Activated CD4-positive, alpha-beta T cell treated with anti-CD3 and anti-CD28 coated beads, Interleukin-2, amount 10 ng/mL, durations not matched to agents 7 days and 5 days (primary cell): ENCODE measurements around the gene JMJD8. TPM values are rescaled to one million over a fixed set of nuclear protein-coding genes. Genes with fewer than 3 reads are reported as not detected.
A peak's percentile ranks its signal among the peaks of the same experiment; 100 is the strongest.

ENCODE experiments used
- CTCF ChIA-PET: fragments of 350-600 bp; sonication (Branson Sonifier 250); formaldehyde crosslinking; loops from one replicate; lab custom pipeline; 2021; ENCODE audit warnings: antibody characterized with exemption; lab: Charles Lee
- POLR2A ChIA-PET: fragments of 350-600 bp; sonication (Branson Sonifier 250); formaldehyde crosslinking; loops from one replicate; lab custom pipeline; 2021; ENCODE audit warnings: antibody characterized with exemption; lab: Charles Lee
- DNase-seq: peaks from one replicate; pipeline ENCODE4 v3.0.0-alpha.2; 2020
- H3K27ac Mint-ChIP-seq: one replicate; pipeline ENCODE4 v1.8.0; 2021; ENCODE audit warnings: mild to moderate bottlenecking, moderate library complexity, mixed read lengths
- H3K27me3 Mint-ChIP-seq: one replicate; pipeline ENCODE4 v1.8.0; 2021; ENCODE audit warnings: mixed read lengths
- H3K36me3 Mint-ChIP-seq: one replicate; pipeline ENCODE4 v1.8.0; 2021; ENCODE audit warnings: low read depth, mixed read lengths
- H3K4me1 Mint-ChIP-seq: one replicate; pipeline ENCODE4 v1.8.0; 2021; ENCODE audit warnings: mixed read lengths
- H3K4me3 Mint-ChIP-seq: one replicate; pipeline ENCODE4 v1.8.0; 2021; ENCODE audit warnings: mild to moderate bottlenecking, moderate library complexity, mixed read lengths
- H3K9me3 Mint-ChIP-seq: one replicate; pipeline ENCODE4 v1.8.0; 2021; ENCODE audit warnings: mixed read lengths
- total RNA-seq, 2 experiments: library from RNA; stranded (reverse); gene quantifications; one replicate each; pipeline ENCODE4 v1.2.3, GENCODE V29; 2021

The JMJD8 gene
- total RNA-seq, 2 experiments from 2014 or later, result 33.8 to 34.3 TPM

DNA sequence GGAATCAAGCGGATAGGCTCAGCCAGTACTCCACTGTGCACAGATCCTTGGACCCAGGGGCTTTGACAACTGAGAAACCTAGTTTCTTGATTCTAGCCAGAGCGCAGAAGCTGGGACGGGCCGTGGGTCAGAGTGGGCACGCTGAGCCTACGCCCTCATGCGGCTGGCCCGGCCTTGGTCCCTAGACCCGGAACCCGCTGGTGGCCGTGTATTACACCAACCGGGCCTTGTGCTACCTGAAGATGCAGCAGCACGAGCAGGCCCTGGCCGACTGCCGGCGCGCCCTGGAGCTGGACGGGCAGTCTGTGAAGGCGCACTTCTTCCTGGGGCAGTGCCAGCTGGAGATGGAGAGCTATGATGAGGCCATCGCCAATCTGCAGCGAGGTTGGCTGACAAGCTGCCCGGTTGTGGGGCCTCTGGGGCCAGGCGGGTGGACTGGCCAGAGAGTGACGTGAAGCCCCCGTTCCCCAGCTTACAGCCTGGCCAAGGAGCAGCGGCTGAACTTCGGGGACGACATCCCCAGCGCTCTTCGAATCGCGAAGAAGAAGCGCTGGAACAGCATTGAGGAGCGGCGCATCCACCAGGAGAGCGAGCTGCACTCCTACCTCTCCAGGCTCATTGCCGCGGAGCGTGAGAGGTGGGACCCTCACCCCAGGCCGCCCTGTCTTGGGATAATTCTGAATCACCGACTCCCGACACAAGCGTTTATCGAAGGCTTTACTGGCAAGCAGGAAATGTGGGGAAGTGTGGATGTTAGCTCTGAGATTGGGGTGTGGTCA lies 3.0 kb downstream of the JMJD8 start:
- H3K27me3 Mint-ChIP-seq, result no peaks in the 10 kb centered on the region
- POLR2A ChIA-PET, result no interaction called here
- no peak for DNase-seq
- no peaks in the 10 kb centered on the region for H3K9me3 Mint-ChIP-seq
- H3K27ac Mint-ChIP-seq, result peak overlapping the region; percentile 48
- CTCF ChIA-PET, result interaction anchor here (0.5 to 2.9 kb wide), 5 partner anchors 9 to 62 kb away, joined by 3 to 9 read pairs (median 4); partner anchors contain the start of genes RHOT2 and WDR24
- H3K4me3 Mint-ChIP-seq, result peak overlapping the region; percentile 72
- peaks cover 15% of the 10 kb centered on the region for H3K36me3 Mint-ChIP-seq
- H3K4me1 Mint-ChIP-seq, result peaks cover 40% of the 10 kb centered on the region

DNA sequence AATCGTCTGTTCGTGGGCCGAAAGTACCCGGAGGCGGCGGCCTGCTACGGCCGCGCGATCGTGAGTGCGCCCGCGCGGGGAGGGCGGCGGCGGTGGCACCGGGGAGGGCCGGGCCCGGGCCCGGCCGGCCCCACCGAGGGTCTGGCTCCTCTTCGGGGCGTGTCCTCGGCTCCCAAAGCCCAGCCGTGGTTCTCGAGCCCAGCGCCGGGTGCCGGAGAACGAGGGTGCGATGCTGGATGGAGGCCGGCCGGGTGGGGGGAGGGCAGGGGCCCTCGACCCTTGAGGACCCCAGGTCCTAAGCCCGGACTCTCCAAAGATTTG lies 3.5 kb downstream of the JMJD8 start:
- no peak for DNase-seq
- H3K27ac Mint-ChIP-seq, result peak overlapping the region; percentile 9
- CTCF ChIA-PET, result interaction anchor here (0.5 to 2.9 kb wide), 6 partner anchors 9 to 63 kb away, joined by 3 to 9 read pairs (median 4); partner anchors contain the start of genes RHOT2 and WDR24
- peaks cover 35% of the 10 kb centered on the region for H3K4me1 Mint-ChIP-seq
- POLR2A ChIA-PET, result interaction anchor here (0.7 kb wide), 1 partner anchor 127 kb away, joined by 4 read pairs; no protein-coding TSS in a partner anchor
- peak overlapping the region; percentile 72 for H3K4me3 Mint-ChIP-seq
- H3K36me3 Mint-ChIP-seq, result peaks cover 13% of the 10 kb centered on the region
- H3K9me3 Mint-ChIP-seq, result no peaks in the 10 kb centered on the region
- H3K27me3 Mint-ChIP-seq, result no peaks in the 10 kb centered on the region

DNA sequence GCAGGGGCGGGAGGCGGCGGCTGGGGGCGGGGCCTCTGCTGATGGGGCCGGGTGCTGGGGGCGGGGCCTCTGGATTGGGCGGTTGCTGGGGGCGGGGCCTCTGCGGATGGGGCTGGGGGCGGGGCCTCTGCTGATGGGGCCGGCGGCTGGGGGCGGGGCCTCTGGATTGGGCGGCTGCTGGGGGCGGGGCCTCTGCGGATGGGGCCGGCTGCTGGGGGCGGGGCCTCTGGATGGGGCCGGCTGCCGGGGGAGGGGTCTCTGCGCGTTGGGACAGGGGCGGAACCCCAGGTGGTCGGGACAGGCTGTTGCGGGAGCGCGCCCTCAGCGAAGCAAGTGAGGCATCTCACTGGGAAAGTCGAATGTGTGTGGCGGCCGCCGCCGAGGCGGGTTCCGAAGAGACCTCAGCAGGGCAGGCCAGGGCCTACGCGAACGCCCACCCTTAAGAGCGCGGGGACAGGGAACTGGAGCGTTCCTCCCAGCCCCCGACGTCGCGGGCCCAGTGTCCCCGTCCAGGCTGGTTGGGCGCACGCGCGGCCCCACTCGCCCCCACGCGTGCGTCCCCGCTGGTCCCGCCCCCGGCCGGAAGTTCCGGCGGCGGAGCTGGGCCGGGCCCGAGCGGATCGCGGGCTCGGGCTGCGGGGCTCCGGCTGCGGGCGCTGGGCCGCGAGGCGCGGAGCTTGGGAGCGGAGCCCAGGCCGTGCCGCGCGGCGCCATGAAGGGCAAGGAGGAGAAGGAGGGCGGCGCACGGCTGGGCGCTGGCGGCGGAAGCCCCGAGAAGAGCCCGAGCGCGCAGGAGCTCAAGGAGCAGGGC lies 4.1 kb downstream of the JMJD8 start, which contains the start of gene STUB1:
Gene STUB1 (plus strand): TSS at position 597 of the 811 bp plus-strand sequence. CDS start 116 bp downstream, at position 713.
- peaks cover 37% of the 10 kb centered on the region for H3K4me1 Mint-ChIP-seq
- CTCF ChIA-PET, result interaction anchor here (0.5 to 2.9 kb wide), 6 partner anchors 10 to 64 kb away, joined by 3 to 9 read pairs (median 4); partner anchors contain the start of gene RHOT2
- POLR2A ChIA-PET, result interaction anchor here (0.7 to 1.1 kb wide), 2 partner anchors 12 to 127 kb away, joined by 3 to 4 read pairs; partner anchors contain the start of gene RHOT2
- DNase-seq, result peak; percentile 87
- H3K4me3 Mint-ChIP-seq, result peak within 1 kb of the TSS; percentile 78
- no peaks in the 10 kb centered on the region for H3K9me3 Mint-ChIP-seq
- peak within 1 kb of the TSS; percentile 85 for H3K27ac Mint-ChIP-seq
- peaks cover 3% of the 10 kb centered on the region for H3K27me3 Mint-ChIP-seq
- H3K36me3 Mint-ChIP-seq, result peaks cover 13% of the 10 kb centered on the region

DNA sequence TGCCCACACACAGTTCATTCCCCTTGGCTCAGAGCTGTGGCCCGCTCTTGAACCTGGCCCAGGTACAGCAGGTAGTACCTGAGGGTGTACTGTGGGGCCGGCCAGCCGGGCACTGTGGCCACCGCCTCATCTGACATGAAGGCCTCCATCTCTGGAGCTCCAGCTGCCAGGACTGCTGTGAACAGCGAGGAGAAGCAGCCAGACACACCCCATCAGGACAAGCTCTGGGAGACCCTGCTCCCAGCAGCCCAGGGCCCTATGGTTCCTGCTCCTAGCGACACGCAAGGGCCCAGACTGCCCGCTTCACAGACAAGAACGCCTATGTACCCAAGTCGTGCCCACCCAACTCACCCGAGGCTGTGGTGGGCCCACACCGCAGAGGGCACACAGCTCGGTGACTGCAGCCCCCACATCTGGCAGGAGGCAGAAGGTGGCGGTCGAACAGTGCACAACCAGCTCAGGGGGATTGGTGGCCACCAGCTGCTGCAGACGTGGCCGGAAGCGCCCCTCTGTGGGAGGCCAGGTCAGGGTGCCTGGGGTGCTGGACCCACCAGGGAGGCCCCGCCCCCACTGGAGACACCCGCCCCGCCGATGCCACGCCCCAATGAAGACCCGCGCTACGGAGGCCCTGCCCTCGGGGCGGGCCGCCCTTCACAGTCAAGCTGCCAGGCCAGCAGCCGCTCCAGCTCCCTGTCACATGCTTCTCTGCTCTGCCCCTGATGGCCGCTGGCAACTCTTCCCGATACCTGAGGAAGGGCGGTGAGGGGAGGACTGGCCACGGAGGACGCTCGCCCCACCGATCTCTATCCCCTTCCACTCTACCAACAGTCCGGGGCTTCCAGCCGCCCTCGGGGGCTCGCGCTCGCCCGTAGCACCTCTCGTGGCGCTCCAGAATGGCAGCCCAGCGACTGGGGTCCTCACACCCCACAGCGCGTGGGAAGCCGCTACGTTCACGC lies 5.0 kb downstream of the JMJD8 start:
- H3K27ac Mint-ChIP-seq, result peak overlapping the region; percentile 13
- H3K4me1 Mint-ChIP-seq, result peaks cover 36% of the 10 kb centered on the region
- CTCF ChIA-PET, result interaction anchor here (0.7 to 2.9 kb wide), 5 partner anchors 9 to 105 kb away, joined by 3 to 9 read pairs (median 4); partner anchors contain the start of gene RHOT2
- peak; percentile 55 for DNase-seq
- no peaks in the 10 kb centered on the region for H3K9me3 Mint-ChIP-seq
- H3K4me3 Mint-ChIP-seq, result peak overlapping the region; percentile 68
- H3K27me3 Mint-ChIP-seq, result peaks cover 3% of the 10 kb centered on the region
- POLR2A ChIA-PET, result interaction anchor here (1.1 kb wide), 1 partner anchor 11 kb away, joined by 3 read pairs; the partner anchor contains the start of gene RHOT2
- H3K36me3 Mint-ChIP-seq, result peaks cover 13% of the 10 kb centered on the region

DNA sequence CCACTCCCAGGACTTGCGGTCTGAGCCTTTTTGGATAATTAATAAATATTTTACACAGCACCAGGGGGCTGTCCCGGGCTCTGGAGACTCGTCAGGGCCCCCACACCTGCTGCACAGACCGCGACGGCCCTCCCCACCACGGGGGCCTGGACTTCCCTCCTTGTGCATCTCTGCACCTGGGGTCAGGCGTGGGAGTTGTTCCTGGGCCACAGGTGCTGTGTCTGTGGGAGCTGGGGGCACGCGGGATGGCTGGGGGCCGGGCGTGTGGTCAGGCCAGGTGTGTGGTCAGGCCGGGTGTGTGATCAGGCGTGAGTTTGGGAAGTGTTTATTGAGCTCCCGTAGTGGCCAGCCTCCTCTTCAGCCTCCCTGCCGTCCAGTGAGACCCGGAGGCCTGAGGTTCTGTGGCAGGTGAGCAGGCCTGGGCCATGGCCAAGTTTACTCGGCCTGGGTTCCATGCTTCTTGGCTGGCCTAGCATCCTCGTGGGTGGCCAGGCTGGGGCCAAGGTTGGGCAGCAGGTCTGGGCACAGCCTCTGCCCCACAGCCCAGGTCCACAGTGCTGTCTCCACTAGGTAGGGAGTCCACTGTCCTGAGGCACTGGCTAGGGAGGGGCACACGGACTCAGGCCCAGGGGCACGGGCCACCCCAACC lies 5.8 kb downstream of the JMJD8 start:
- Mint-ChIP-seq H3K27ac (no peak overlapping the region), H3K4me1 (peaks cover 33% of the 10 kb centered on the region), H3K27me3 (peaks cover 3% of the 10 kb centered on the region), H3K36me3 (peaks cover 13% of the 10 kb centered on the region), H3K4me3 (peak overlapping the region; percentile 67), H3K9me3 (no peaks in the 10 kb centered on the region)
- ChIA-PET CTCF (interaction anchor here (0.7 to 2.9 kb wide), 5 partner anchors 8 to 106 kb away, joined by 3 to 9 read pairs (median 4); partner anchors contain the start of gene RHOT2), POLR2A (no interaction called here)
- DNase-seq, result no peak

DNA sequence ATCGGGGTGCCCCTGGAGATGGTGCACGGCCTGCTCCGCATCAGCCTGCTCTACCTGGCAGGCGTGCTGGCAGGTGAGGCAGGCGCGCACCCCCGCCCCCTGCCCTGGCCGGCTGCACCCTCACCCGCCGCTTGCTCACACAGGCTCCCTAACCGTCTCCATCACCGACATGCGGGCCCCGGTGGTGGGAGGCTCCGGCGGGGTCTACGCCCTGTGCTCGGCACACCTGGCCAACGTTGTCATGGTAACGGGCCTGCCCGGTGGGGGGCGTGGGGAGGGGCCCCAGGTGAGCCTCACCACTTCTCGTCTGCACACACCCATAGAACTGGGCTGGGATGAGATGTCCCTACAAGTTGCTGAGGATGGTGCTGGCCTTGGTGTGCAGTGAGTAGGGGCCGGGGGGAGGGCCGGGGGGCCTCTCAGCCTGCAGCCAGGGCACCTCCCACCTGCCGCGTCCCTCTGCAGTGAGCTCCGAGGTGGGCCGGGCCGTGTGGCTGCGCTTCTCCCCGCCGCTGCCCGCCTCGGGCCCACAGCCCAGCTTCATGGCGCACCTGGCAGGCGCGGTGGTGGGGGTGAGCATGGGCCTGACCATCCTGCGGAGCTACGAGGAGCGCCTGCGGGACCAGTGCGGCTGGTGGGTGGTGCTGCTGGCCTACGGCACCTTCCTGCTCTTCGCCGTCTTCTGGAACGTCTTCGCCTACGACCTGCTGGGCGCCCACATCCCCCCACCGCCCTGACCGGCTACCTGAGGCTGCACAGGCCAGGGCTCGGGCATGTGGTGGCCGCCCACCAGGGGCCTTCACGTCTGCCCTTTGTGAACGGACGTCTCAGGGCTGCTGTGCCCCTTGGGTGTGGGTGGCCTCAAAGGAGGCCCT lies 6.6 kb downstream of the JMJD8 start:
- peaks cover 3% of the 10 kb centered on the region for H3K27me3 Mint-ChIP-seq
- POLR2A ChIA-PET, result no interaction called here
- no peak for DNase-seq

DNA sequence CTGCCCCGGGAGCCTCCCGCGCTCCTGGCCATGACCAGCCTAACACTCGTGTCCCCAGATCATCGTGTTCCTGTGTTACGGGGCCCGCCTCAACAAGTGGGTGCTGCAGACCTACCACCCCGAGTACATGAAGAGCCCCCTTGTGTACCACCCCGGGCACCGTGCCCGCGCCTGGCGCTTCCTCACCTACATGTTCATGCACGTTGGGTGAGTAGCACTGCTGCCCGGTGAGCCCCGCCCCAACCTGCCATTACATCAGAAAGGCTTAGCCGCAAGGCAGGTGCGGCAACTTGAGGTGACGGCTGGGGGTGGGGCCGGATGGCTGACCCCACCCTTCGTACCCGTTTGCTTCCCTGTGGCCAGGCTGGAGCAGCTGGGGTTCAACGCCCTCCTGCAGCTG lies 7.2 kb downstream of the JMJD8 start:
- Mint-ChIP-seq H3K36me3 (peaks cover 10% of the 10 kb centered on the region), H3K4me3 (no peak overlapping the region), H3K27ac (no peak overlapping the region), H3K9me3 (no peaks in the 10 kb centered on the region), H3K27me3 (peaks cover 3% of the 10 kb centered on the region), H3K4me1 (peaks cover 21% of the 10 kb centered on the region)
- DNase-seq, result no peak
- ChIA-PET CTCF (interaction anchor here (1.0 kb wide), 1 partner anchor 9 kb away, joined by 5 read pairs; the partner anchor contains the start of gene RHOT2), POLR2A (no interaction called here)

More for the DNA sequence above, 6.6 kb downstream of the JMJD8 start:
- Mint-ChIP-seq H3K4me1 (peaks cover 27% of the 10 kb centered on the region), H3K9me3 (no peaks in the 10 kb centered on the region), H3K27ac (no peak overlapping the region), H3K36me3 (peaks cover 15% of the 10 kb centered on the region), H3K4me3 (no peak overlapping the region)
- CTCF ChIA-PET, result interaction anchor here (1.0 to 2.0 kb wide), 2 partner anchors 10 kb away, joined by 5 read pairs; partner anchors contain the start of gene RHOT2

DNA sequence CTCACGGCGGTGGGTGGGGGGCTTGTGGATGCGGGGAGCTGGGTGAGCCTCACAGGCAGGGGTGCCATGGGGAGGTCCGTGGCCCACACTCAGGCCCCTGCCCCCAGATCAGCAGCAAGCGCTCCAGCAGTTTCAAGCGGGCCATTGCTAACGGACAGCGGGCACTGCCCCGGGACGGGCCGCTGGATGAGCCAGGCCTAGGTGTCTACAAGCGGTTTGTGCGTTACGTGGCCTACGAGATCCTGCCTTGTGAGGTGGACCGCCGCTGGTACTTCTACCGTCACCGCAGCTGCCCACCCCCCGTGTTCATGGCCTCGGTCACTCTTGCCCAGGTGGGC lies 7.6 kb downstream of the JMJD8 start:
- no peak for DNase-seq
- CTCF ChIA-PET, result interaction anchor here (1.0 to 1.2 kb wide), 2 partner anchors 9 to 23 kb away, joined by 5 to 6 read pairs; partner anchors contain the start of gene RHOT2
- Mint-ChIP-seq H3K4me3 (no peak overlapping the region), H3K27ac (no peak overlapping the region), H3K36me3 (peaks cover 8% of the 10 kb centered on the region), H3K4me1 (peaks cover 18% of the 10 kb centered on the region), H3K9me3 (no peaks in the 10 kb centered on the region), H3K27me3 (peaks cover 3% of the 10 kb centered on the region)
- POLR2A ChIA-PET, result no interaction called here

DNA sequence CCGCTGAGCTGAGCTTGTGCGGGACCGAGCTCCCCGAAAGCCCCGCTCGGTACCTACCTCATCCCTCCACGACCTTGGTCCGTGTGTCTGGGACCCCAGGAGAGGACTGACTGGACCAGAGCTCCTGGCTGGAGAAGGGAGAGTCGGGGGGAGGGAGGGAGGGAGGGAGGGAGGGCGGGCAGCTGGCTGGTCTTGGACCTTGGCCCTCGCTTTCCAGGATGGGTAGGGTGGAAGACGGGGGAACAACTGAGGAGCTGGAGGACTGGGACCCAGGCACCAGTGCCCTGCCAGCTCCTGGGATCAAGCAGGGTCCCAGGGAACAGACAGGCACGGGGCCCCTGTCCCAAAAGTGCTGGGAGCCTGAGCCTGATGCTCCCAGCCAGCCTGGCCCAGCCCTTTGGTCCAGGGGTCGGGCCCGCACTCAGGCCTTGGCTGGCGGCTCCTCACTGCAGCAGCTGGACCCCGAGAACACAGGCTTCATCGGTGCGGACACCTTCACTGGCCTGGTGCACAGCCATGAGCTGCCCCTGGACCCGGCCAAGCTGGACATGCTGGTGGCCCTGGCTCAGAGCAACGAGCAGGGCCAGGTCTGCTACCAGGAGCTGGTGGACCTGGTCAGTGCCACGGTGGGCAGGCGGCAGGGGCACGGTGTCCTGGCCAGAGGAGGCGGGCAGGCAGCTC lies 8.1 kb downstream of the JMJD8 start:
- Mint-ChIP-seq H3K27me3 (peaks cover 3% of the 10 kb centered on the region), H3K36me3 (peaks cover 7% of the 10 kb centered on the region), H3K9me3 (no peaks in the 10 kb centered on the region), H3K27ac (no peak overlapping the region), H3K4me3 (no peak overlapping the region), H3K4me1 (peaks cover 13% of the 10 kb centered on the region)
- POLR2A ChIA-PET, result no interaction called here
- no peak for DNase-seq
- CTCF ChIA-PET, result interaction anchor here (0.9 to 1.2 kb wide), 2 partner anchors 22 to 40 kb away, joined by 6 read pairs; partner anchors contain the start of gene METTL26
